Measurements from ENCODE around the gene GKN1.

DNA sequence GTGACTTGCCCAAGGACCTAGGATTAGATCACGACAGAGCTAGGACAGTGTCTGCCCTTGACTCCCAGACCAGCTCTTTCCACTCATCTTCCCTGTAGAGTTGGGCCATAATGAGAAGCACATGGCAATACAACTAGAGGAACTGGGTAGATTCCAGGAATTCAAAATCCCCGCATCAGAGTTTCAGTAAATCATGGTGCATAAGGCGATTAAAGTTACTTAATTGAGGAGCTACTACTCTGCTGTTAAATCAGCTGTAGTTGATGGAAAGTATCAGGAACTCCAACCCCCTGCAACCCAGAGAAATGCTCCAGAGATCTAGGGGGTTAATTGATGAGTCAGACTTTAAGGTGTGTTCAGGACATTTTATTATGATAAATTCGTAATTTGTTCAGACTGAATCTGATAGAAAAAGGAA, 44.3 kb downstream of the GKN1 start:
- no peak for TF ChIP-seq POLR2A (IDR thresholded peaks at IDR 0.05)
- TF ChIP-seq, protein P1, sequence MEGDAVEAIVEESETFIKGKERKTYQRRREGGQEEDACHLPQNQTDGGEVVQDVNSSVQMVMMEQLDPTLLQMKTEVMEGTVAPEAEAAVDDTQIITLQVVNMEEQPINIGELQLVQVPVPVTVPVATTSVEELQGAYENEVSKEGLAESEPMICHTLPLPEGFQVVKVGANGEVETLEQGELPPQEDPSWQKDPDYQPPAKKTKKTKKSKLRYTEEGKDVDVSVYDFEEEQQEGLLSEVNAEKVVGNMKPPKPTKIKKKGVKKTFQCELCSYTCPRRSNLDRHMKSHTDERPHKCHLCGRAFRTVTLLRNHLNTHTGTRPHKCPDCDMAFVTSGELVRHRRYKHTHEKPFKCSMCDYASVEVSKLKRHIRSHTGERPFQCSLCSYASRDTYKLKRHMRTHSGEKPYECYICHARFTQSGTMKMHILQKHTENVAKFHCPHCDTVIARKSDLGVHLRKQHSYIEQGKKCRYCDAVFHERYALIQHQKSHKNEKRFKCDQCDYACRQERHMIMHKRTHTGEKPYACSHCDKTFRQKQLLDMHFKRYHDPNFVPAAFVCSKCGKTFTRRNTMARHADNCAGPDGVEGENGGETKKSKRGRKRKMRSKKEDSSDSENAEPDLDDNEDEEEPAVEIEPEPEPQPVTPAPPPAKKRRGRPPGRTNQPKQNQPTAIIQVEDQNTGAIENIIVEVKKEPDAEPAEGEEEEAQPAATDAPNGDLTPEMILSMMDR (IDR thresholded peaks at IDR 0.05): no peak
